ENCODE measurements around the gene SSBP2. TPM values are rescaled to one million over a fixed set of nuclear protein-coding genes. Genes with fewer than 3 reads are reported as not detected.

The SSBP2 gene
- total and polyA plus RNA-seq, 2 of the 8 experiments (the other 6 are each of a cell fraction or from before 2014, with no cell fraction given): 21.5 to 36.2 TPM

DNA sequence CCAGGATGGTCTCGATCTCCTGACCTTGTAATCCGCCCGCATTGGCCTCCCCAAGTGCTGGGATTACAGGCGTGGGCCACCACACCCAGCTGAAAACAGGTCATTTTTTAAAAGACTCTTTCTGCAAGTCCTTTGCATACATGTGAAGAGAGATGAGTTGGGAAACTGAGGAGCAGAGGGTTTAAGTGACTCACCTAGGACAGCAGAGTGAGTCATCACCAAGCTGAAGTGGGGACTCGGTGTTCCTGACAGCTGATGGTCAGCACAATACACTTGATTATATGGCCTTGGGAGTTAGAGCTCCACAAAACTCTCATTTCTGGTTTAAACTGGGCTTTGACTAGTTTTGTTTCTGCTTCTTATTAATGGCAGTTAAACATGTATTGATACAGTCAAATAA, 38.1 kb upstream of the SSBP2 start:
- Histone ChIP-seq H3K56ac (replicated peaks; ENCODE audit: insufficient read length, low read depth, low read length) (no peak overlapping the region), H3K9me3 (ENCODE audit: insufficient read depth in 2 of 2, low read depth in 1 of 2, low read length in 1 of 2) (no peaks in the 10 kb centered on the region), H3K27ac (ENCODE audit: low read depth, low read length) (no peak overlapping the region), H2AFZ (ENCODE audit: low read length) (no peak overlapping the region), H4K5ac (ENCODE audit: insufficient read length, low read depth, low read length) (no peak overlapping the region), H3K4me3 (ENCODE audit: extremely low read depth in 1 of 4, insufficient read depth in 2 of 4, low read depth in 3 of 4, low read length in 4 of 4) (no peak overlapping the region), H3K4me1 (replicated peaks in 1 of 4; ENCODE audit: control insufficient read depth in 3 of 4, insufficient read depth in 4 of 4, low read length in 3 of 4) (peaks cover 0 to 11% (median 9%) of the 10 kb centered on the region in 4 experiments; a peak in 6 of 7 replicates), H3K79me2 (ENCODE audit: control insufficient read depth in 1 of 2, insufficient read depth in 2 of 2, low read length in 2 of 2) (no peaks in the 10 kb centered on the region), H4K20me1 (replicated peaks in 1 of 2; ENCODE audit: control insufficient read depth in 1 of 2, insufficient read depth in 2 of 2, low read length in 2 of 2) (no peaks in the 10 kb centered on the region), H2BK20ac (ENCODE audit: low read length) (peak overlapping the region; percentile 91; the same call in 1 of the 2 replicates), H2BK15ac (ENCODE audit: low read length) (no peak overlapping the region), H3K23me2 (ENCODE audit: low read depth, low read length) (no peaks in the 10 kb centered on the region), H3K23ac (ENCODE audit: insufficient read length) (no peak overlapping the region), H3K18ac (ENCODE audit: extremely low read depth, low read length) (no peak overlapping the region), H3K9ac (replicated peaks in 1 of 4; ENCODE audit: extremely low read depth in 1 of 4, low read depth in 3 of 4, low read length in 3 of 4) (no peak overlapping the region), H3K14ac (ENCODE audit: insufficient read length) (no peak overlapping the region), H4K8ac (ENCODE audit: extremely low read depth, insufficient read depth, low read length) (no peak overlapping the region; the same call in 1 of the 2 replicates), H3K4me2 (ENCODE audit: insufficient read depth in 1 of 2, low read depth in 2 of 2, low read length in 2 of 2) (no peak overlapping the region), H2BK12ac (ENCODE audit: low read depth, low read length) (peak overlapping the region; percentile 72; the same call in 1 of the 2 replicates), H2AK5ac (ENCODE audit: low read depth, low read length) (0 out of 2 replicates have a peak overlapping the region, but pooled peaks have one; percentile 42), H2BK5ac (ENCODE audit: low read depth, low read length) (no peak overlapping the region; the same call in 1 of the 2 replicates), H3K27me3 (replicated peaks in 1 of 4; ENCODE audit: control insufficient read depth in 3 of 4, extremely low read depth in 1 of 4, insufficient read depth in 3 of 4, low read length in 3 of 4) (no peaks in the 10 kb centered on the region), H3K4ac (replicated peaks; ENCODE audit: insufficient read length, low read depth, low read length) (peak overlapping the region; percentile 91), H4K91ac (replicated peaks; ENCODE audit: insufficient read length, low read length) (peak overlapping the region; percentile 23), H3K79me1 (ENCODE audit: low read depth, low read length) (no peaks in the 10 kb centered on the region), H3K36me3 (ENCODE audit: control insufficient read depth in 2 of 4, insufficient read depth in 4 of 4, low read length in 3 of 4) (no peaks in the 10 kb centered on the region), H2BK120ac (replicated peaks; ENCODE audit: low read depth, low read length) (peak overlapping the region; percentile 80)
- FAIRE-seq (no peak), DNase-seq (ENCODE audit: low read depth in 1 of 2, low spot score in 2 of 2) (no peak)
- CTCF ChIA-PET (ENCODE audit: partially characterized antibody): interaction anchor here (0.9 to 2.8 kb wide), 8 partner anchors 10 to 395 kb away, joined by 3 to 10 read pairs (median 4); partner anchors contain the start of gene ACOT12
- 91% methylated on average over 5 of the region's 5 CpGs; no CpG with 5 or more reads in 1 of the 2 experiments for WGBS, 2 experiments (ENCODE audit: extremely low coverage in 1 of 2, insufficient coverage in 1 of 2, insufficient read length in 1 of 2, insufficient replicate concordance in 2 of 2, low coverage in 1 of 2, low lambda C conversion rate in 2 of 2, missing lambda C conversion rate in 1 of 2)
- POLR2A ChIA-PET (ENCODE audit: partially characterized antibody): interaction anchor here (1.1 to 3.4 kb wide), 4 partner anchors 9 to 62 kb away, joined by 3 to 30 read pairs (median 4); no protein-coding TSS in a partner anchor
- no peak for TF ChIP-seq CREB1 (IDR thresholded peaks at IDR 0.05)
- TF ChIP-seq NRF1 (IDR thresholded peaks at IDR 0.05; ENCODE audit: low read depth, low read length): no peak
- TF ChIP-seq CTBP2 (IDR thresholded peaks at IDR 0.05; ENCODE audit: borderline replicate concordance, insufficient read depth, insufficient read length, low read length): no peak
- no peak for TF ChIP-seq BCL11A (IDR thresholded peaks at IDR 0.05; ENCODE audit: low read depth in 2 of 2, low read length in 2 of 2)
- TF ChIP-seq CEBPB (IDR thresholded peaks at IDR 0.05; ENCODE audit: low read depth, low read length): no peak
- no peak for TF ChIP-seq GABPA (IDR thresholded peaks at IDR 0.05; ENCODE audit: borderline replicate concordance, insufficient read depth, low read length)
- TF ChIP-seq, protein P1, sequence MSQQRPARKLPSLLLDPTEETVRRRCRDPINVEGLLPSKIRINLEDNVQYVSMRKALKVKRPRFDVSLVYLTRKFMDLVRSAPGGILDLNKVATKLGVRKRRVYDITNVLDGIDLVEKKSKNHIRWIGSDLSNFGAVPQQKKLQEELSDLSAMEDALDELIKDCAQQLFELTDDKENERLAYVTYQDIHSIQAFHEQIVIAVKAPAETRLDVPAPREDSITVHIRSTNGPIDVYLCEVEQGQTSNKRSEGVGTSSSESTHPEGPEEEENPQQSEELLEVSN (IDR thresholded peaks at IDR 0.05): no peak
- TF ChIP-seq POLR2A (IDR thresholded peaks at IDR 0.05; ENCODE audit: control extremely low read depth in 1 of 2, low read depth in 2 of 2, low read length in 2 of 2): no peak
- TF ChIP-seq TAF1 (IDR thresholded peaks at IDR 0.05; ENCODE audit: low read depth, low read length): no peak
- TF ChIP-seq RNF2 (IDR thresholded peaks at IDR 0.05; ENCODE audit: borderline replicate concordance, low read depth, low read length, missing control alignments, poor library complexity, severe bottlenecking): no peak
- TF ChIP-seq ZNF274 (IDR thresholded peaks at IDR 0.05; ENCODE audit: borderline replicate concordance, extremely low read depth, low read length): no peak
- TF ChIP-seq RBBP5 (IDR thresholded peaks at IDR 0.05; ENCODE audit: borderline replicate concordance, low read depth, low read length): no peak
- no peak for TF ChIP-seq CHD1 (IDR thresholded peaks at IDR 0.05; ENCODE audit: low read depth, low read length)
